H1 (cell line): Measurements from ENCODE around the gene STX10. TPM values are rescaled to one million over a fixed set of nuclear protein-coding genes. Genes with fewer than 3 reads are reported as not detected.

Experiments used
- polyA plus RNA-seq, 7 experiments: library from polyadenylated mRNA; depleted of rRNA in 3 of 7; stranded (reverse) in 5 of 7; unstranded in 2 of 7; fragments of >200 nt in 5 of 7; fragments of 200-250 nt in 2 of 7; gene quantifications; 1 replicate in 5 of 7; 2 replicates in 1 of 7; 4 replicates in 1 of 7; pipeline versions ENCODE4 v1.2.1 to v1.2.3, GENCODE V29; 2011 to 2013; ENCODE audit warnings: missing spikeins in 2 of 7, mixed read lengths in 2 of 7
- total RNA-seq: library from RNA; stranded (reverse); fragmentation: NEBNext Ultra II Directional; extraction: Animal tissue kit (Norgen Biotek cat#: 25700); gene quantifications from 2 replicates; pipeline ENCODE4 v1.2.1, GENCODE V29; 2021

The STX10 gene
- total and polyA plus RNA-seq, 2 of the 8 experiments (the other 6 are each of a cell fraction or from before 2014, with no cell fraction given), result 53.0 to 80.1 TPM

Other genes starting within 250 kb of the STX10 start
- 0.46 and 0.97 TPM in 2 replicates for gene SYCE2, start 231.1 kb downstream of the STX10 start, total RNA-seq
- 0.69 and 0.71 TPM in 2 replicates for gene SYCE2, start 231.1 kb downstream of the STX10 start, polyA plus RNA-seq (2011; rRNA removed)
- 103 and 108 TPM in 2 replicates for gene FARSA, start 216.7 kb downstream of the STX10 start, total RNA-seq
- 61.0 and 100 TPM in 2 replicates for gene FARSA, start 216.7 kb downstream of the STX10 start, polyA plus RNA-seq (2011; rRNA removed)
- 1,155 and 1,177 TPM in 2 replicates for gene CALR, start 211.8 kb downstream of the STX10 start, total RNA-seq
- gene CALR, start 211.8 kb downstream of the STX10 start, polyA plus RNA-seq (2011; rRNA removed), result 418 and 591 TPM in 2 replicates
- gene RAD23A, start 204.5 kb downstream of the STX10 start, total RNA-seq, result 73.3 and 76.1 TPM in 2 replicates
- gene RAD23A, start 204.5 kb downstream of the STX10 start, polyA plus RNA-seq (2011; rRNA removed), result 40.0 and 80.1 TPM in 2 replicates
- gene GADD45GIP1, start 193.2 kb downstream of the STX10 start, total RNA-seq, result 42.2 and 45.5 TPM in 2 replicates
- 42.6 and 58.5 TPM in 2 replicates for gene GADD45GIP1, start 193.2 kb downstream of the STX10 start, polyA plus RNA-seq (2011; rRNA removed)
- gene DAND5, start 180.8 kb downstream of the STX10 start, total RNA-seq, result 0.17 and 0.25 TPM in 2 replicates
- 0.13 and 0.14 TPM in 2 replicates for gene DAND5, start 180.8 kb downstream of the STX10 start, polyA plus RNA-seq (2011; rRNA removed)
- gene NFIX, start 154.9 kb downstream of the STX10 start, total RNA-seq, result 0.20 and 0.27 TPM in 2 replicates
- 0.03 and 0.08 TPM in 2 replicates for gene NFIX, start 154.9 kb downstream of the STX10 start, polyA plus RNA-seq (2011; rRNA removed)
- gene LYL1, start 47.5 kb downstream of the STX10 start, total RNA-seq, result 0.58 and 0.65 TPM in 2 replicates
- gene LYL1, start 47.5 kb downstream of the STX10 start, polyA plus RNA-seq (2011; rRNA removed), result 0.76 and 1.0 TPM in 2 replicates
- 96.6 and 99.3 TPM in 2 replicates for gene TRMT1, start 33.6 kb downstream of the STX10 start, total RNA-seq
- 77.4 and 118 TPM in 2 replicates for gene TRMT1, start 33.6 kb downstream of the STX10 start, polyA plus RNA-seq (2011; rRNA removed)
- 226 and 234 TPM in 2 replicates for gene NACC1, start 32.1 kb downstream of the STX10 start, total RNA-seq
- 301 and 541 TPM in 2 replicates for gene NACC1, start 32.1 kb downstream of the STX10 start, polyA plus RNA-seq (2011; rRNA removed)
- gene IER2, start within 50 bp of the STX10 start, total RNA-seq, result 137 and 138 TPM in 2 replicates
- 84.5 and 151 TPM in 2 replicates for gene IER2, start within 50 bp of the STX10 start, polyA plus RNA-seq (2011; rRNA removed)